ENCODE measurements around the gene MRAP.

GRCh38 chr21:32353002-32353711 is 54.5 kb downstream of the MRAP start:
- no peak for TF ChIP-seq CTCF (IDR thresholded peaks at IDR 0.05)
- TF ChIP-seq POLR2A (IDR thresholded peaks at IDR 0.05): no peak
- TF ChIP-seq EP300 (IDR thresholded peaks at IDR 0.05): no peak
- TF ChIP-seq POLR2AphosphoS5 (IDR thresholded peaks at IDR 0.05): no peak

All from stomach (tissue), 4 donors.